ENCODE measurements around the gene RFXANK.
"Not testable (repeated sequence)": the region's sequence is repeated elsewhere in the genome, so short reads cannot be mapped to it uniquely, and the experiment has no call there.

The RFXANK gene

DNA sequence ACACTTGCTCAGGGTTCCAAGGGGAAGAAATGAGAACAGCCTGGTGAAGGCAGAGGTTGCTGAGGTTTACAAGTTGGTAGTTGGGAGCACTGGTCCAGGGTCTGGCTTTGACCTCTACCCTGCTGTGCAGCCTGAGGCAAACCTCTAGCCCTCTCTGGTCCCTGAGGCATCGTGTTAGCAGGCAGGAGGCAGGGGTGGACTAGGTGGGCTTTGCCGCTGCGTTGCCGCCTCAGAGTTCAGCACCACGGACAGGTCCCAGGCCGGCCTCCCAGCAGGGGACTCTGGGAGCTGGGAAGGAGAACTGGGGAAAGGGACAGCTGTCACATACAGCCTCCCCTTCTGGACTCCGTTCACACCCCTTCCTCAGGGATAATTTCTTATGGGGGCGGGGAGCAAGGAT is 22.8 kb downstream of the RFXANK start:
- in situ Hi-C loops (cut with MboI; ENCODE audit: low pct_unique_long_range_greater_than_20kb, low sequenced_read_pairs, unreplicated experiment), result no loop called here
- no peak for DNase-seq (ENCODE audit: low spot score)

DNA sequence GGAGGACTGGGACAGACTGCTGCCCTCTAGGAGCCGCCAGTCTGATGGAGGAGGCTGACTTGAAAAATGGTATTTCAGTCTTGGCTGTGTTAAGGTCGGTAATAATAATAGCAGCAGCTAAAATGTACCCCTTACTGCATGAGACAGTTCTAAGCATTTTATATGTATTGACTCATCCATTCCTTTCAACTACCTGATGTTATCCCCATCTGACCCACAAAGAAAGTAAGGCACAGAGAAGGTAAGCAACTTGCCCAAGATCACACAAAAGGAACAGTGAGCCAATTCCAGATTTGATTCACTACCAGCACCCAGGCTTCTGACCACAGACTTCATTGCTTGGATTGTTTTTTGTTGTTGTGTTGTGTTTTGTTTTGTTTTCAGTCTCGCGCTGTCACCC is 23.7 kb downstream of the RFXANK start:
- in situ Hi-C loops (cut with MboI; ENCODE audit: low pct_unique_long_range_greater_than_20kb, low sequenced_read_pairs, unreplicated experiment), result no loop called here
- no peak for DNase-seq (ENCODE audit: low spot score)
- TF ChIP-seq, protein P1, sequence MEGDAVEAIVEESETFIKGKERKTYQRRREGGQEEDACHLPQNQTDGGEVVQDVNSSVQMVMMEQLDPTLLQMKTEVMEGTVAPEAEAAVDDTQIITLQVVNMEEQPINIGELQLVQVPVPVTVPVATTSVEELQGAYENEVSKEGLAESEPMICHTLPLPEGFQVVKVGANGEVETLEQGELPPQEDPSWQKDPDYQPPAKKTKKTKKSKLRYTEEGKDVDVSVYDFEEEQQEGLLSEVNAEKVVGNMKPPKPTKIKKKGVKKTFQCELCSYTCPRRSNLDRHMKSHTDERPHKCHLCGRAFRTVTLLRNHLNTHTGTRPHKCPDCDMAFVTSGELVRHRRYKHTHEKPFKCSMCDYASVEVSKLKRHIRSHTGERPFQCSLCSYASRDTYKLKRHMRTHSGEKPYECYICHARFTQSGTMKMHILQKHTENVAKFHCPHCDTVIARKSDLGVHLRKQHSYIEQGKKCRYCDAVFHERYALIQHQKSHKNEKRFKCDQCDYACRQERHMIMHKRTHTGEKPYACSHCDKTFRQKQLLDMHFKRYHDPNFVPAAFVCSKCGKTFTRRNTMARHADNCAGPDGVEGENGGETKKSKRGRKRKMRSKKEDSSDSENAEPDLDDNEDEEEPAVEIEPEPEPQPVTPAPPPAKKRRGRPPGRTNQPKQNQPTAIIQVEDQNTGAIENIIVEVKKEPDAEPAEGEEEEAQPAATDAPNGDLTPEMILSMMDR (IDR thresholded peaks at IDR 0.05; ENCODE audit: extremely low read depth, insufficient read depth, missing control alignments), result no peak

More for the DNA sequence above, 22.8 kb downstream of the RFXANK start:
- TF ChIP-seq, protein P1 (IDR thresholded peaks at IDR 0.05; ENCODE audit: extremely low read depth, insufficient read depth, missing control alignments), result no peak

DNA sequence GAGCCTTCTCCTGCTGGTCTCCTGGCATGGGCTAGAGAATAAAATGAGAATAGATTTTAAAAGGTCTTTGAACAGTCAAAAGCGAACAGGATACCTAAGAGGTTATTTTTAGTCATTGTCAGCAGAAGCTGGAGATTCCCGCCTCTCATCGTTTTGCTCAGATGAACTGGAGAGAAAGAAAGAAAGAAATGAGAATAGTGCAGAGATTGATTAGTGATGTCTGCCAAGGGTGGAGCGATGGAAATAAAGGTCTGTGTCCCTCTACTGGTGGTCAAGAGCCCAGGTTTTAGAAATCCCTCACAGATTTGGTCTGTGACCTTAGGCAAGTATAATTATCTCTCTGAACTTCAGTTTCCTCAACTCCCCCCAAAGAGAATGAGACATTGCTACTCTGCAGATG is 25.0 kb downstream of the RFXANK start:
- in situ Hi-C loops (cut with MboI; ENCODE audit: low pct_unique_long_range_greater_than_20kb, low sequenced_read_pairs, unreplicated experiment), result no loop called here
- no peak for DNase-seq (ENCODE audit: low spot score)
- TF ChIP-seq, protein P1 (IDR thresholded peaks at IDR 0.05; ENCODE audit: extremely low read depth, insufficient read depth, missing control alignments), result no peak

DNA sequence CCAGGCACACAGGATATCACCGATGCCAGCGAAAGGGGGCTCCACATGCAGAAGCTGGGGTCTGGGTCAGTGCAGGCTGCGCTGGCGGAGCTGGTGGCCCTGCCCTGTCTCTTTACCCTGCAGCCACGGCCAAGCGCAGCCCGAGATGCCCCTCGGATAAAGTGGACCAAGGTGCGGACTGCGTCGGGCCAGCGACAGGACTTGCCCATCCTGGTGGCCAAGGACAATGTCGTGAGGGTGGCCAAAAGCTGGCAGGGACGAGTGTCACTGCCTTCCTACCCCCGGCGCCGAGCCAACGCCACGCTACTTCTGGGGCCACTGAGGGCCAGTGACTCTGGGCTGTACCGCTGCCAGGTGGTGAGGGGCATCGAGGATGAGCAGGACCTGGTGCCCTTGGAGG is 26.9 kb downstream of the RFXANK start:
- no peak for DNase-seq (ENCODE audit: low spot score)
- TF ChIP-seq, protein P1 (IDR thresholded peaks at IDR 0.05; ENCODE audit: extremely low read depth, insufficient read depth, missing control alignments), result no peak
- in situ Hi-C loops (cut with MboI; ENCODE audit: low pct_unique_long_range_greater_than_20kb, low sequenced_read_pairs, unreplicated experiment), result no loop called here

DNA sequence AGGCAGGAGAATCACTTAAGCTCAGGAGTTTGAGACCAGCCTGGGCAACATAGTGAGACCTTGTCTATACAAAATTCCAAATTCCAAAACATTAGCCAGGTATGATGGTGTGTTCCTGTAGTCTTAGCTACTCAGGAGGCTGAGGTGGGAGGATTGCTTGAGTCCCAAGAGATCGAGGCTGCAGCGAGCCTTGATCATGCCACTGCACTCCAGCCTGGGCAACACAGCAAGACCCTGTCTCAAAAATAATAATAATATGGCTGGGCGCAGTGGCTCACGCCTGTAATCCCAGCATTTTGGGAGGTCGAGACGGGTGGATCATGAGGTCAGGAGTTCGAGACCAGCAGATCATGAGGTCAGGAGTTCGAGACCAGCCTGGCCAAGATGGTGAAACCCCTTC is 28.9 kb downstream of the RFXANK start:
- DNase-seq (ENCODE audit: low spot score); in situ Hi-C loops (cut with MboI; ENCODE audit: low pct_unique_long_range_greater_than_20kb, low sequenced_read_pairs, unreplicated experiment): not testable (repeated sequence)

DNA sequence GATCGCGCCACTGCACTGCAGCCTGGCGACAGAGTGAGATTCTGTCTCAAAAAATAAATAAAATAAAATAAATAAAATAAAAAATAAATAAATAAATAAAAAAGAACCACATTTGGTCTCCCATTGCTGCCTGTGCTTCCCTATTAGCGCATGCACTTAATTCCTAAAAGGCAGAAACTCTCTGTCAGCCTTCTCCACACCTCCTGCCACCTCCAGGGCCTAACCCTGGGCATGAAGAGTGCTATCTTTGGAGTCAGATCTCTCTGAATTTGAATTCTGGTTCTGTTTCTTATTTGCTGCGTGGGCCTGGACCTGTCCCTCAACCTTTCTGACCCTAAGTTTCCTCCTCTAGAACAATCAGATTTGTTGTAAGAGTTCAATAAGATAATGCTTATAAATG is 31.0 kb downstream of the RFXANK start:
- no peak for DNase-seq (ENCODE audit: low spot score)
- TF ChIP-seq, protein P1 (IDR thresholded peaks at IDR 0.05; ENCODE audit: extremely low read depth, insufficient read depth, missing control alignments), result no peak
- in situ Hi-C loops (cut with MboI; ENCODE audit: low pct_unique_long_range_greater_than_20kb, low sequenced_read_pairs, unreplicated experiment), result no loop called here

DNA sequence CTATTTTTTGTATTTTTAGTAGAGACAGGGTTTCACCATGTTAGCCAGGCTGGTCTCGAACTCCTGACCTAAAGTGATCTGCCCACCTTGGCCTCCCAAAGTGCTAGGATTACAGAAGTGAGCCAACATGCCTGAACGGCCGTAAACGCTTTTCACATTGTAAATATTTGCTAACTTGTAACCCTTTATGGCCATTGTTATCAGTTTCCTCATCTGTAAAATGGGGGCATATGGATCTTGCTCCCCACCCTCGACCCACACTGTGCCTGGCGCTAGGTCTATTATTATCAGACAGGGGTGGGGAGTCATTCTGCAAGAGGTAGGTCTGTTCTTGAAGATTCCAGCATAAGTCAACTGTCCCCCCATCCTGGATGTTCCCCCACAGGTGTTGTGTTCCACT is 31.6 kb downstream of the RFXANK start:
- in situ Hi-C loops (cut with MboI; ENCODE audit: low pct_unique_long_range_greater_than_20kb, low sequenced_read_pairs, unreplicated experiment), result no loop called here
- TF ChIP-seq, protein P1 (IDR thresholded peaks at IDR 0.05; ENCODE audit: extremely low read depth, insufficient read depth, missing control alignments), result no peak
- no peak for DNase-seq (ENCODE audit: low spot score)

Measured in GM13977 (cell line).